HepG2 (cell line): Measurements from ENCODE around the gene RNPEPL1. TPM values are rescaled to one million over a fixed set of nuclear protein-coding genes. Genes with fewer than 3 reads are reported as not detected.

Experiments used
- MTF1 ChIP-seq: sonication (generic); formaldehyde crosslinking; IDR thresholded peaks from 2 replicates; pipeline ENCODE4 v1.5.0; 2020; ENCODE audit warnings: missing genetic modification reagents
- POLR2AphosphoS2 ChIP-seq: IDR thresholded peaks from 2 replicates; pipeline ENCODE4 v1.6.1; 2011; ENCODE audit warnings: low read depth, low read length, improper control_type of control experiment
- RFXANK ChIP-seq: IDR thresholded peaks from 2 replicates; pipeline ENCODE4 v1.6.1; 2016
- SOX13 ChIP-seq, 3 experiments: fragments of 450-650 bp in 1 of 3; sonication (generic) in 1 of 3; formaldehyde crosslinking in 1 of 3; IDR thresholded peaks in 2 of 3; conservative IDR thresholded peaks in 1 of 3; 2 replicates each; pipeline versions ENCODE4 v1.5.0 to v1.6.1; 2016 to 2020; ENCODE audit warnings: antibody characterized with exemption in 1 of 3, mild to moderate bottlenecking in 1 of 3, missing compliant biosample characterization in 1 of 3, missing genetic modification reagents in 1 of 3, moderate library complexity in 1 of 3
- ZNF180 ChIP-seq: sonication (generic); formaldehyde crosslinking; IDR thresholded peaks from 2 replicates; pipeline ENCODE4 v1.4.0; 2020; ENCODE audit warnings: low read depth, missing genetic modification reagents, borderline replicate concordance
- ZNF484 ChIP-seq: sonication (generic); formaldehyde crosslinking; IDR thresholded peaks from 2 replicates; pipeline ENCODE4 v1.5.1; 2020; ENCODE audit warnings: mild to moderate bottlenecking, low read depth, missing genetic modification reagents, borderline replicate concordance
- polyA plus RNA-seq, 8 experiments: library from polyadenylated mRNA; depleted of rRNA in 3 of 8; stranded (reverse) in 7 of 8; unstranded in 1 of 8; fragments of >200 nt; fragmentation: Illumina TruSeq in 4 of 8; extraction: Trizol in 4 of 8; gene quantifications; 2 replicates each; pipeline versions ENCODE4 v1.2.1 to v1.2.3, GENCODE V29; 2011 to 2016; ENCODE audit warnings: low read depth in 4 of 8, missing spikeins in 1 of 8, mixed read lengths in 1 of 8; ENCODE audit not compliant: insufficient read depth in 1 of 8
- total RNA-seq, 5 experiments: library from RNA; depleted of rRNA; stranded (reverse); fragments of >200 nt; fragmentation: Illumina TruSeq; extraction: Trizol; gene quantifications; 2 replicates each; pipeline ENCODE4 v1.2.3, GENCODE V29; 2016; ENCODE audit warnings: low read depth in 1 of 5
- TF ChIP-seq, protein P1 (sequence below): IDR thresholded peaks from 2 replicates; pipeline ENCODE4 v1.6.1; 2016; ENCODE audit warnings: low read depth, missing genetic modification reagents, missing compliant biosample characterization
- TF ChIP-seq, protein P2 (sequence below): sonication (generic); formaldehyde crosslinking; IDR thresholded peaks from 2 replicates; pipeline ENCODE4 v1.5.1; 2020; ENCODE audit warnings: mild to moderate bottlenecking, missing genetic modification reagents, moderate library complexity
- TF ChIP-seq, protein P3 (sequence below): IDR thresholded peaks from 2 replicates; pipeline ENCODE4 v1.6.1; 2012; ENCODE audit warnings: low read length, improper control_type of control experiment
- TF ChIP-seq, protein P4 (sequence below): sonication (generic); formaldehyde crosslinking; IDR thresholded peaks from 2 replicates; pipeline ENCODE4 v1.4.0; 2020; ENCODE audit warnings: missing genetic modification reagents, low read depth, mild to moderate bottlenecking, borderline replicate concordance
- TF ChIP-seq, protein P5 (sequence below): sonication (generic); formaldehyde crosslinking; IDR thresholded peaks from 2 replicates; pipeline ENCODE4 v1.4.0; 2020; ENCODE audit warnings: mild to moderate bottlenecking, missing genetic modification reagents
- TF ChIP-seq, protein P6 (sequence below): sonication (generic); formaldehyde crosslinking; IDR thresholded peaks from 2 replicates; pipeline ENCODE4 v1.5.0; 2020; ENCODE audit warnings: mild to moderate bottlenecking, missing genetic modification reagents

The RNPEPL1 gene
- total and polyA plus RNA-seq, 2 of the 13 experiments (the other 11 are each of a cell fraction or from before 2014, with no cell fraction given): 13.0 to 18.0 TPM

DNA sequence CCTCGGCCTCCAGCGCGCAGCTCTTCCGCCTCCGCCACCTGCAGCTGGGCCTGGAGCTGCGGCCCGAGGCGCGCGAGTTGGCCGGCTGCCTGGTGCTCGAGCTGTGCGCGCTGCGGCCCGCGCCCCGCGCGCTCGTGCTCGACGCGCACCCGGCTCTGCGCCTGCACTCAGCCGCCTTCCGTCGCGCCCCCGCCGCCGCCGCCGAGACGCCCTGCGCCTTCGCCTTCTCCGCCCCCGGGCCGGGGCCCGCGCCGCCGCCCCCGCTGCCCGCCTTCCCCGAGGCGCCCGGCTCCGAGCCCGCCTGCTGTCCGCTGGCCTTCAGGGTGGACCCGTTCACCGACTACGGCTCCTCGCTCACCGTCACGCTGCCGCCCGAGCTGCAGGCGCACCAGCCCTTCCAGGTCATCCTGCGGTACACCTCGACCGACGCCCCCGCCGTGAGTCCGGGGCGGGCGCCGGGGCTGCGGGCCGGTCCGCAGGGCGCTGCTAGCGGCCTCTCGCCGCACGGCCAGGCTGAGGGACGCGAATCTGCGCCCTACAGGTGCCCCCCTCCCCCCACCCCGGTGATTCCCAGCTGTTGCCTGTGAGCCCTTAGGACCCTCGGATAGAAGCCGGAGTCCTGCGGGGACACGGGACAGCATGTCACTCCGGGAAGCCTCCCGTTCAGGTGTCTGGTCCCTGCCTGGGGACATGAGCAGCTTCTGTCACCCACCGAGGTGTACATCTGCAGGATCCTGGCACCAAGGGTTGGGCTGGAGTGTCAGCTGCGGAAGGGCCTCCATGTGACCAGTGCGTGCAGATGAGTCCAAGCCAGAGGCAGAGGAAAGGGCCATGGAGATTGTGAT is 616 bp downstream of the RNPEPL1 start (continued):
- TF ChIP-seq, protein P1, sequence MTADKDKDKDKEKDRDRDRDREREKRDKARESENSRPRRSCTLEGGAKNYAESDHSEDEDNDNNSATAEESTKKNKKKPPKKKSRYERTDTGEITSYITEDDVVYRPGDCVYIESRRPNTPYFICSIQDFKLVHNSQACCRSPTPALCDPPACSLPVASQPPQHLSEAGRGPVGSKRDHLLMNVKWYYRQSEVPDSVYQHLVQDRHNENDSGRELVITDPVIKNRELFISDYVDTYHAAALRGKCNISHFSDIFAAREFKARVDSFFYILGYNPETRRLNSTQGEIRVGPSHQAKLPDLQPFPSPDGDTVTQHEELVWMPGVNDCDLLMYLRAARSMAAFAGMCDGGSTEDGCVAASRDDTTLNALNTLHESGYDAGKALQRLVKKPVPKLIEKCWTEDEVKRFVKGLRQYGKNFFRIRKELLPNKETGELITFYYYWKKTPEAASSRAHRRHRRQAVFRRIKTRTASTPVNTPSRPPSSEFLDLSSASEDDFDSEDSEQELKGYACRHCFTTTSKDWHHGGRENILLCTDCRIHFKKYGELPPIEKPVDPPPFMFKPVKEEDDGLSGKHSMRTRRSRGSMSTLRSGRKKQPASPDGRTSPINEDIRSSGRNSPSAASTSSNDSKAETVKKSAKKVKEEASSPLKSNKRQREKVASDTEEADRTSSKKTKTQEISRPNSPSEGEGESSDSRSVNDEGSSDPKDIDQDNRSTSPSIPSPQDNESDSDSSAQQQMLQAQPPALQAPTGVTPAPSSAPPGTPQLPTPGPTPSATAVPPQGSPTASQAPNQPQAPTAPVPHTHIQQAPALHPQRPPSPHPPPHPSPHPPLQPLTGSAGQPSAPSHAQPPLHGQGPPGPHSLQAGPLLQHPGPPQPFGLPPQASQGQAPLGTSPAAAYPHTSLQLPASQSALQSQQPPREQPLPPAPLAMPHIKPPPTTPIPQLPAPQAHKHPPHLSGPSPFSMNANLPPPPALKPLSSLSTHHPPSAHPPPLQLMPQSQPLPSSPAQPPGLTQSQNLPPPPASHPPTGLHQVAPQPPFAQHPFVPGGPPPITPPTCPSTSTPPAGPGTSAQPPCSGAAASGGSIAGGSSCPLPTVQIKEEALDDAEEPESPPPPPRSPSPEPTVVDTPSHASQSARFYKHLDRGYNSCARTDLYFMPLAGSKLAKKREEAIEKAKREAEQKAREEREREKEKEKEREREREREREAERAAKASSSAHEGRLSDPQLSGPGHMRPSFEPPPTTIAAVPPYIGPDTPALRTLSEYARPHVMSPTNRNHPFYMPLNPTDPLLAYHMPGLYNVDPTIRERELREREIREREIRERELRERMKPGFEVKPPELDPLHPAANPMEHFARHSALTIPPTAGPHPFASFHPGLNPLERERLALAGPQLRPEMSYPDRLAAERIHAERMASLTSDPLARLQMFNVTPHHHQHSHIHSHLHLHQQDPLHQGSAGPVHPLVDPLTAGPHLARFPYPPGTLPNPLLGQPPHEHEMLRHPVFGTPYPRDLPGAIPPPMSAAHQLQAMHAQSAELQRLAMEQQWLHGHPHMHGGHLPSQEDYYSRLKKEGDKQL: no peak
- TF ChIP-seq, protein P2, sequence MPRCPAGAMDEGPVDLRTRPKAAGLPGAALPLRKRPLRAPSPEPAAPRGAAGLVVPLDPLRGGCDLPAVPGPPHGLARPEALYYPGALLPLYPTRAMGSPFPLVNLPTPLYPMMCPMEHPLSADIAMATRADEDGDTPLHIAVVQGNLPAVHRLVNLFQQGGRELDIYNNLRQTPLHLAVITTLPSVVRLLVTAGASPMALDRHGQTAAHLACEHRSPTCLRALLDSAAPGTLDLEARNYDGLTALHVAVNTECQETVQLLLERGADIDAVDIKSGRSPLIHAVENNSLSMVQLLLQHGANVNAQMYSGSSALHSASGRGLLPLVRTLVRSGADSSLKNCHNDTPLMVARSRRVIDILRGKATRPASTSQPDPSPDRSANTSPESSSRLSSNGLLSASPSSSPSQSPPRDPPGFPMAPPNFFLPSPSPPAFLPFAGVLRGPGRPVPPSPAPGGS: peak; percentile 91
- TF ChIP-seq SOX13 (IDR thresholded peaks at IDR 0.05) (no peak), SOX13 (CRISPR knock-in tag; conservative IDR thresholded peaks at IDR 0.05 in 1 of 2, IDR thresholded peaks at IDR 0.05 in 1 of 2) (no peak), ZNF180 (CRISPR knock-in tag) (0 out of 2 replicates have a peak, but pooled peaks have one; percentile 41), ZNF484 (CRISPR knock-in tag) (no peak), RFXANK (CRISPR knock-in tag) (no peak), POLR2AphosphoS2 (no peak), MTF1 (CRISPR knock-in tag) (no peak)
- TF ChIP-seq, protein P3, sequence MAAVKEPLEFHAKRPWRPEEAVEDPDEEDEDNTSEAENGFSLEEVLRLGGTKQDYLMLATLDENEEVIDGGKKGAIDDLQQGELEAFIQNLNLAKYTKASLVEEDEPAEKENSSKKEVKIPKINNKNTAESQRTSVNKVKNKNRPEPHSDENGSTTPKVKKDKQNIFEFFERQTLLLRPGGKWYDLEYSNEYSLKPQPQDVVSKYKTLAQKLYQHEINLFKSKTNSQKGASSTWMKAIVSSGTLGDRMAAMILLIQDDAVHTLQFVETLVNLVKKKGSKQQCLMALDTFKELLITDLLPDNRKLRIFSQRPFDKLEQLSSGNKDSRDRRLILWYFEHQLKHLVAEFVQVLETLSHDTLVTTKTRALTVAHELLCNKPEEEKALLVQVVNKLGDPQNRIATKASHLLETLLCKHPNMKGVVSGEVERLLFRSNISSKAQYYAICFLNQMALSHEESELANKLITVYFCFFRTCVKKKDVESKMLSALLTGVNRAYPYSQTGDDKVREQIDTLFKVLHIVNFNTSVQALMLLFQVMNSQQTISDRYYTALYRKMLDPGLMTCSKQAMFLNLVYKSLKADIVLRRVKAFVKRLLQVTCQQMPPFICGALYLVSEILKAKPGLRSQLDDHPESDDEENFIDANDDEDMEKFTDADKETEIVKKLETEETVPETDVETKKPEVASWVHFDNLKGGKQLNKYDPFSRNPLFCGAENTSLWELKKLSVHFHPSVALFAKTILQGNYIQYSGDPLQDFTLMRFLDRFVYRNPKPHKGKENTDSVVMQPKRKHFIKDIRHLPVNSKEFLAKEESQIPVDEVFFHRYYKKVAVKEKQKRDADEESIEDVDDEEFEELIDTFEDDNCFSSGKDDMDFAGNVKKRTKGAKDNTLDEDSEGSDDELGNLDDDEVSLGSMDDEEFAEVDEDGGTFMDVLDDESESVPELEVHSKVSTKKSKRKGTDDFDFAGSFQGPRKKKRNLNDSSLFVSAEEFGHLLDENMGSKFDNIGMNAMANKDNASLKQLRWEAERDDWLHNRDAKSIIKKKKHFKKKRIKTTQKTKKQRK: no peak
- TF ChIP-seq, protein P4, sequence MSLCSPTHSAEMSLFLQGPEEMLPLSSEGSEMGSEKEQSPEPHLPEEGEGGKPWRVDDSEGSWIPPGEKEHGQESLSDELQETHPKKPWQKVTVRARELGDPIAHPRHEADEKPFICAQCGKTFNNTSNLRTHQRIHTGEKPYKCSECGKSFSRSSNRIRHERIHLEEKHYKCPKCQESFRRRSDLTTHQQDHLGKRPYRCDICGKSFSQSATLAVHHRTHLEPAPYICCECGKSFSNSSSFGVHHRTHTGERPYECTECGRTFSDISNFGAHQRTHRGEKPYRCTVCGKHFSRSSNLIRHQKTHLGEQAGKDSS: 0 out of 2 replicates have a peak, but pooled peaks have one; percentile 70
- TF ChIP-seq, protein P5, sequence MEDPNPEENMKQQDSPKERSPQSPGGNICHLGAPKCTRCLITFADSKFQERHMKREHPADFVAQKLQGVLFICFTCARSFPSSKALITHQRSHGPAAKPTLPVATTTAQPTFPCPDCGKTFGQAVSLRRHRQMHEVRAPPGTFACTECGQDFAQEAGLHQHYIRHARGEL (CRISPR knock-in tag): no peak
- TF ChIP-seq, protein P6, sequence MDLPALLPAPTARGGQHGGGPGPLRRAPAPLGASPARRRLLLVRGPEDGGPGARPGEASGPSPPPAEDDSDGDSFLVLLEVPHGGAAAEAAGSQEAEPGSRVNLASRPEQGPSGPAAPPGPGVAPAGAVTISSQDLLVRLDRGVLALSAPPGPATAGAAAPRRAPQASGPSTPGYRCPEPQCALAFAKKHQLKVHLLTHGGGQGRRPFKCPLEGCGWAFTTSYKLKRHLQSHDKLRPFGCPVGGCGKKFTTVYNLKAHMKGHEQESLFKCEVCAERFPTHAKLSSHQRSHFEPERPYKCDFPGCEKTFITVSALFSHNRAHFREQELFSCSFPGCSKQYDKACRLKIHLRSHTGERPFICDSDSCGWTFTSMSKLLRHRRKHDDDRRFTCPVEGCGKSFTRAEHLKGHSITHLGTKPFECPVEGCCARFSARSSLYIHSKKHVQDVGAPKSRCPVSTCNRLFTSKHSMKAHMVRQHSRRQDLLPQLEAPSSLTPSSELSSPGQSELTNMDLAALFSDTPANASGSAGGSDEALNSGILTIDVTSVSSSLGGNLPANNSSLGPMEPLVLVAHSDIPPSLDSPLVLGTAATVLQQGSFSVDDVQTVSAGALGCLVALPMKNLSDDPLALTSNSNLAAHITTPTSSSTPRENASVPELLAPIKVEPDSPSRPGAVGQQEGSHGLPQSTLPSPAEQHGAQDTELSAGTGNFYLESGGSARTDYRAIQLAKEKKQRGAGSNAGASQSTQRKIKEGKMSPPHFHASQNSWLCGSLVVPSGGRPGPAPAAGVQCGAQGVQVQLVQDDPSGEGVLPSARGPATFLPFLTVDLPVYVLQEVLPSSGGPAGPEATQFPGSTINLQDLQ (CRISPR knock-in tag): peak; percentile 77; the same call in 1 of the 2 replicates
